ENCODE data around the gene RARG. TPM values are rescaled to one million over a fixed set of nuclear protein-coding genes. Genes with fewer than 3 reads are reported as not detected.

The RARG gene
- 9.8 and 10.0 TPM in 2 replicates for polyA plus RNA-seq (2013)

GRCh38 chr12:53231921-53232645 lies at the start of gene RARG:
RARG (minus strand) TSS chr12:53232209; CDS start chr12:53227545, 4,664 bp downstream.
- Histone ChIP-seq H4K12ac (ENCODE audit: low read depth, low read length) (peak within 1 kb of the TSS; percentile 39), H3K36me3 (ENCODE audit: control insufficient read depth in 1 of 2, insufficient read depth in 2 of 2, low read length in 2 of 2) (peaks cover 0 to 4% of the 10 kb centered on the region in 2 experiments), H2BK12ac (ENCODE audit: low read length) (peak within 1 kb of the TSS; percentile 52), H3K4me3 (ENCODE audit: low read depth, low read length) (peak within 1 kb of the TSS; percentile 71), H4K91ac (ENCODE audit: low read depth, low read length) (peak within 1 kb of the TSS; percentile 83), H3K14ac (ENCODE audit: low read length) (peak within 1 kb of the TSS; percentile 62), H2BK5ac (ENCODE audit: low read depth, low read length, poor library complexity) (peak within 1 kb of the TSS; percentile 82), H4K8ac (ENCODE audit: low read depth, low read length) (peak within 1 kb of the TSS; percentile 63), H3K9ac (ENCODE audit: low read length) (peak within 1 kb of the TSS; percentile 30), H2BK120ac (ENCODE audit: insufficient read depth, low read length, poor library complexity) (peak within 1 kb of the TSS; percentile 57), H3K4me1 (ENCODE audit: control insufficient read depth in 1 of 2, insufficient read depth in 2 of 2, low read length in 2 of 2) (peaks cover 35 to 41% of the 10 kb centered on the region in 2 experiments), H3K23ac (ENCODE audit: low read length) (no peak within 1 kb of the TSS), H3K9me3 (ENCODE audit: insufficient read depth, low read depth, low read length) (no peaks in the 10 kb centered on the region), H3K79me1 (ENCODE audit: low read length) (peaks cover 21% of the 10 kb centered on the region), H3K79me2 (ENCODE audit: control insufficient read depth, insufficient read depth, low read length, poor library complexity) (peaks cover 3% of the 10 kb centered on the region), H3K18ac (ENCODE audit: low read length) (peak within 1 kb of the TSS; percentile 89), H3K27ac (ENCODE audit: low read depth, low read length) (peak within 1 kb of the TSS; percentile 48), H3K4ac (ENCODE audit: low read depth, low read length) (peak within 1 kb of the TSS; percentile 12), H3K27me3 (ENCODE audit: insufficient read depth, low read length) (no peaks in the 10 kb centered on the region), H2AFZ (ENCODE audit: insufficient read depth, low read length, poor library complexity) (peak within 1 kb of the TSS; percentile 15), H3K4me2 (ENCODE audit: low read length) (peak within 1 kb of the TSS; percentile 69), H2AK5ac (ENCODE audit: low read length) (peak within 1 kb of the TSS; percentile 67)
- WGBS (ENCODE audit: extremely low coverage, insufficient coverage, insufficient read length), result no CpG with 5 or more reads among the region's 44 CpGs
- peak; percentile 49 to 60 for DNase-seq

GRCh38 chr12:53279888-53280498 lies 48.0 kb upstream of the RARG start:
- no peaks in the 10 kb centered on the region for H3K4me1 ChIP-seq (ENCODE audit: control insufficient read depth in 1 of 2, insufficient read depth in 2 of 2, low read length in 2 of 2)
- H2AK5ac ChIP-seq (ENCODE audit: low read length), result no peak overlapping the region
- H3K9ac ChIP-seq (ENCODE audit: low read length), result no peak overlapping the region
- H3K14ac ChIP-seq (ENCODE audit: low read length), result no peak overlapping the region
- H3K27me3 ChIP-seq (ENCODE audit: insufficient read depth, low read length), result no peaks in the 10 kb centered on the region
- no peak overlapping the region for H3K27ac ChIP-seq (ENCODE audit: low read depth, low read length)
- no peak overlapping the region for H2BK5ac ChIP-seq (ENCODE audit: low read depth, low read length, poor library complexity)
- DNase-seq, result peak in 1 of 2 donors; percentile 20
- H3K36me3 ChIP-seq (ENCODE audit: control insufficient read depth in 1 of 2, insufficient read depth in 2 of 2, low read length in 2 of 2), result peaks cover 56 to 74% of the 10 kb centered on the region in 2 experiments
- no peak overlapping the region for H4K91ac ChIP-seq (ENCODE audit: low read depth, low read length)
- no peak overlapping the region for H3K18ac ChIP-seq (ENCODE audit: low read length)
- no peak overlapping the region for H3K4ac ChIP-seq (ENCODE audit: low read depth, low read length)
- H3K9me3 ChIP-seq (ENCODE audit: insufficient read depth, low read depth, low read length), result no peaks in the 10 kb centered on the region
- H2BK120ac ChIP-seq (ENCODE audit: insufficient read depth, low read length, poor library complexity), result no peak overlapping the region
- no peak overlapping the region for H4K8ac ChIP-seq (ENCODE audit: low read depth, low read length)
- no peak overlapping the region for H3K23ac ChIP-seq (ENCODE audit: low read length)
- no peak overlapping the region for H2AFZ ChIP-seq (ENCODE audit: insufficient read depth, low read length, poor library complexity)
- no peaks in the 10 kb centered on the region for H3K79me2 ChIP-seq (ENCODE audit: control insufficient read depth, insufficient read depth, low read length, poor library complexity)
- no peak overlapping the region for H3K4me2 ChIP-seq (ENCODE audit: low read length)
- no peak overlapping the region for H2BK12ac ChIP-seq (ENCODE audit: low read length)
- no CpG with 5 or more reads among the region's 9 CpGs for WGBS (ENCODE audit: extremely low coverage, insufficient coverage, insufficient read length)
- no peak overlapping the region for H3K4me3 ChIP-seq (ENCODE audit: low read depth, low read length)
- no peaks in the 10 kb centered on the region for H3K79me1 ChIP-seq (ENCODE audit: low read length)
- no peak overlapping the region for H4K12ac ChIP-seq (ENCODE audit: low read depth, low read length)

- Histone ChIP-seq H2BK5ac (ENCODE audit: low read depth, low read length, poor library complexity) (no peak overlapping the region), H3K9me3 (ENCODE audit: insufficient read depth, low read depth, low read length) (no peaks in the 10 kb centered on the region), H3K9ac (ENCODE audit: low read length) (no peak overlapping the region), H3K4me3 (ENCODE audit: low read depth, low read length) (no peak overlapping the region), H2AFZ (ENCODE audit: insufficient read depth, low read length, poor library complexity) (no peak overlapping the region), H3K27me3 (ENCODE audit: insufficient read depth, low read length) (no peaks in the 10 kb centered on the region), H3K36me3 (ENCODE audit: control insufficient read depth in 1 of 2, insufficient read depth in 2 of 2, low read length in 2 of 2) (peaks cover 60 to 76% of the 10 kb centered on the region in 2 experiments), H2BK120ac (ENCODE audit: insufficient read depth, low read length, poor library complexity) (no peak overlapping the region), H4K8ac (ENCODE audit: low read depth, low read length) (no peak overlapping the region), H3K27ac (ENCODE audit: low read depth, low read length) (no peak overlapping the region), H3K4me2 (ENCODE audit: low read length) (no peak overlapping the region), H2BK12ac (ENCODE audit: low read length) (no peak overlapping the region), H3K4ac (ENCODE audit: low read depth, low read length) (no peak overlapping the region), H3K79me1 (ENCODE audit: low read length) (no peaks in the 10 kb centered on the region), H3K14ac (ENCODE audit: low read length) (no peak overlapping the region), H3K23ac (ENCODE audit: low read length) (no peak overlapping the region), H3K18ac (ENCODE audit: low read length) (no peak overlapping the region), H4K91ac (ENCODE audit: low read depth, low read length) (no peak overlapping the region), H3K4me1 (ENCODE audit: control insufficient read depth in 1 of 2, insufficient read depth in 2 of 2, low read length in 2 of 2) (no peaks in the 10 kb centered on the region), H4K12ac (ENCODE audit: low read depth, low read length) (no peak overlapping the region), H2AK5ac (ENCODE audit: low read length) (no peak overlapping the region), H3K79me2 (ENCODE audit: control insufficient read depth, insufficient read depth, low read length, poor library complexity) (no peaks in the 10 kb centered on the region)
- WGBS (ENCODE audit: extremely low coverage, insufficient coverage, insufficient read length), result no CpG with 5 or more reads among the region's 3 CpGs
- no peak for DNase-seq
Measured at GRCh38 chr12:53279283-53279869, 47.4 kb upstream of the RARG start.

GRCh38 chr12:53277981-53278380 lies 46.0 kb upstream of the RARG start:
- Histone ChIP-seq H3K79me2 (ENCODE audit: control insufficient read depth, insufficient read depth, low read length, poor library complexity) (no peaks in the 10 kb centered on the region), H3K23ac (ENCODE audit: low read length) (no peak overlapping the region), H4K8ac (ENCODE audit: low read depth, low read length) (no peak overlapping the region), H4K91ac (ENCODE audit: low read depth, low read length) (no peak overlapping the region), H3K27ac (ENCODE audit: low read depth, low read length) (no peak overlapping the region), H2AFZ (ENCODE audit: insufficient read depth, low read length, poor library complexity) (no peak overlapping the region), H3K79me1 (ENCODE audit: low read length) (no peaks in the 10 kb centered on the region), H3K4me2 (ENCODE audit: low read length) (no peak overlapping the region), H3K4me1 (ENCODE audit: control insufficient read depth in 1 of 2, insufficient read depth in 2 of 2, low read length in 2 of 2) (no peaks in the 10 kb centered on the region), H3K4me3 (ENCODE audit: low read depth, low read length) (no peak overlapping the region), H3K36me3 (ENCODE audit: control insufficient read depth in 1 of 2, insufficient read depth in 2 of 2, low read length in 2 of 2) (peaks cover 52 to 66% of the 10 kb centered on the region in 2 experiments), H3K14ac (ENCODE audit: low read length) (no peak overlapping the region), H3K27me3 (ENCODE audit: insufficient read depth, low read length) (no peaks in the 10 kb centered on the region), H3K9me3 (ENCODE audit: insufficient read depth, low read depth, low read length) (no peaks in the 10 kb centered on the region), H2BK120ac (ENCODE audit: insufficient read depth, low read length, poor library complexity) (no peak overlapping the region), H2AK5ac (ENCODE audit: low read length) (no peak overlapping the region), H4K12ac (ENCODE audit: low read depth, low read length) (no peak overlapping the region), H3K4ac (ENCODE audit: low read depth, low read length) (no peak overlapping the region), H2BK12ac (ENCODE audit: low read length) (no peak overlapping the region), H3K18ac (ENCODE audit: low read length) (no peak overlapping the region), H2BK5ac (ENCODE audit: low read depth, low read length, poor library complexity) (no peak overlapping the region), H3K9ac (ENCODE audit: low read length) (no peak overlapping the region)
- peak; percentile 75 to 93 for DNase-seq
- WGBS (ENCODE audit: extremely low coverage, insufficient coverage, insufficient read length), result no CpG with 5 or more reads among the region's 9 CpGs

Data from trophoblast cell (in vitro differentiated cells and primary cell).